ENCODE results near the gene LTBP2.

Gene LTBP2

DNA sequence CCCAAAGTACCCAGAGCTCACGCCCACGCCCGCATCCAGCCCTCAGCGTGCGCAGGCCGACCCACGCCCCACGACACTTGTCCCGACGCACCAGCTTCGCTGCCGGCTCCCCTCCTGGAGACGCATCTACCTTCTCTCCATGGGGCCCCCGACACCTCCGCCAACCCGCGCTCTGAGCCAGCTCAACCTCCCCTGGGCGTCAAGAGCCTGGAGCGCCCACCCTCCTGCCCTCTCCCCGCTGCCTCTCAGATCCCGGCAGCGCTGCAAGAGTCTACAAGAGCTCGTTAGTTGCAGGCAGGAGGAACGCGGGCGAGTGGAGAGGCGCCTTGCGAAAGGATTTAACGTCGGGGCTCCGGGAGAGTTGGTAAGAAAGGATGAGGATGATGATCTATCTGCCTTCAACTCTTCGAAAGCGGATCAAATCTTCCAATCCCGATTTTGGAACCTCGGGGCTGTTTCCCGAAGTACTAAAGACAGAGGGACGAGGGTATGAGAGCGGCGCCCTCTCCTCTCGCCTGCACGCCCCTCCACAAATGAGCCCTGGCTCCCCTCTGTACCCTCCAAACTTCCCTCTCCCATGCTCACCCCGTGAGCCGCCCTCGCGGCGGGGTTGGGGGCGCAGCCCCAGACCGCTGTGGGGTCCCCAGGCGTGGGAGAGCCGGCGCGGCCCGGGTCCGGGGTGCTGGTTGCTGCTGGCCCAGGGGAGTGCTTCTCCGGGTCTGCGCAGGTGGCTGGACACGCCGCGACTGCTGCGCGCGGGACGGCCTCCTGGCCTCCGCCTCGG, 979 bp downstream of the LTBP2 start:
- DNase-seq, result no peak

DNA sequence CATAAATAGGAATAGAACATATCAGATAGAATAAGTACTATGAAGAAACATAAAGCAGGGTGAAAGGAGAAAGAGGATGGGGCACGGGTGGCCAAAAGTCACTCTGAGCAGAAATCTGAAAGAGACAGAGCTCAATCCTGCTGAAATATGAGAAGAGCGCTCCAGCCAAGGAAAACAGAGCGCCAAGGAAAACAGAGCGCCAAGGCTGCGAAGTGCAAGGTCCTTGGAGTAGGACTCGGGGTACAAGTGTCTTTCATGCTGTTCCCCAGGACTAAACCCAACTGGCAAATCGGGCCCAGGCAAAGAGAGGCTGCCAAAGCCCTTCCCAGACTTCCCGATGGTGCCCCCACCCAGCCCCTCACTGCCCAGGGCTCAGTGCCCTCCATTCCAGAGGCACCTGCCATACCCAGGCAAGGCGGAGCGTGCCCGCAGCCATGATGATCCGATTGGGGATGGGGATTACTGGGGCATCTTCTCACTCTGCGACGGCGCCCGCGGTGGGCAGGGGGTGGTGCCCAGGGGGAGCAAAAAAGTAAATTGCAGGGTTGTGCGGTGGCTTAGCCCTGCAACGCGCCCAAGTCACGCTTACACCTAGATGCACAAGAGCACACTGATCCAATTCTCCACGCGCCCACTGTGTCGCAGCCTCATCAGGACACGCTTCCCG, 1.7 kb downstream of the LTBP2 start:
- no peak for DNase-seq

DNA sequence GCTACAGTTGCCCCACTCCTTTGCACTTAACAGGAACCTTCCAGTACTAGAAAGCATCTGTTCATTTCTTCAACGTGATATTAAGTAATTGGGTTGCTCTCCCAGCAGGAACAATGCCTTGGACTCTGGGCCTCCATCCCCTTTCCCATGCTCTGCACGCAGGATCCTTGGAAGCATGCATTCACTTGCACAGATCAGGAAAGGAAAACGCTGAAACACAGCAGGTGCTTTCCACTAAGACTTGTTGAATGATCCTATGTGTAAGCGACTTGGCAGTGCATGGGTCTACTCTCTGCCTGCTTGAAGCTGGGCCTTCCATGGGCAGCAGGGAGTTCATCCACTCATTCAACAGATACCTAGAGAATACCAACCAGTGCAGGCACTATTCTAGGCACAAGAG, 2.3 kb downstream of the LTBP2 start:
- DNase-seq, result no peak

DNA sequence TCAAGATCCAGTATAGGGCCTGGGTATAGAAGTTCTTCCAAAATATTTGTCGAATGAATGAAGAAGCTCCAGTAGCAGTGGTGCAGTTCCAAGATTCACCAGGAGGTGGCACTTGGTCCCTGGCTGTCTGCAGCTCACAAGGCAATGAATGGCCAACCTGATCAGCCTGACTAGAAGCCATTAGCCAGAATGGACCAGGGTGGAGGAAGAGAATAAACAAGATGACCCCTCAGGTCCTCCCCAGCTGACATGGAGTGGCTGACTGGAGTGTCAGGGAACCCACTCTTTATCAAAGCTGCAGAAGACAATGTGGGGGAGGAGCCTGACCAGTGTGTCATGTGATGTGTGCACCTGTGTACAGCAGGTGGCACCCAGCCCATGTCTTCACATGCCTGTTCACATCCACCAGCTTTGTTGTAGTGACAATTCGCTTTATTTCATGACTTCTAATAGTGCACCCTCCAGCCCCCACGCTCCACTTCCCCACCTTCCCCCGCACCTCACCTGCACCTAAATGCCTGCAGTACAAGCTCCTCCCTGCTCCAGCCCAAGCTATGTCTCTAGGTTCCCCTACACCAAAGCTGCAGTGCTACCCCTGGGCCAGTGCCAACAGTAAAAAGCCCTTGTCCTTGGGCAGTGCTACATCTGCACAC, 3.0 kb downstream of the LTBP2 start:
- DNase-seq, result peak; percentile 36 to 74

DNA sequence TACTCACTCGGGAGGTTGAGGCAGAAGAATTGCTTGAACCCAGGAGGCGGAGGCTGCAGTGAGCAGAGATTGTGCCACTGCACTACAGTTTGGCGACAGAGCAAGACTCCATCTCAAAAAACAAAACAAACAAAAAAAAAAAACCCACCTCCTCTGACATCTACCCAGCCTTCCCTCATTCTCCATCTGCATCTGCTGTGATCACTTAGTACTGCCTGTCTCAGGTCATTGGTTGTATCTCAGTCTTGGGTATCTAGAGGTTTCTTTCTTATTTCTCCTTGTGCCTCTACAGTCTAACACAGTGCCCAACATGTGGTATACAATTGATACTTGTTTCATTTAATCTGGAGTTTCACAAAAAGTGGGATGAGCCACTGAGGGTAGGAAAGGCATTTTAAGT, 5.3 kb downstream of the LTBP2 start:
- DNase-seq, result no peak

DNA sequence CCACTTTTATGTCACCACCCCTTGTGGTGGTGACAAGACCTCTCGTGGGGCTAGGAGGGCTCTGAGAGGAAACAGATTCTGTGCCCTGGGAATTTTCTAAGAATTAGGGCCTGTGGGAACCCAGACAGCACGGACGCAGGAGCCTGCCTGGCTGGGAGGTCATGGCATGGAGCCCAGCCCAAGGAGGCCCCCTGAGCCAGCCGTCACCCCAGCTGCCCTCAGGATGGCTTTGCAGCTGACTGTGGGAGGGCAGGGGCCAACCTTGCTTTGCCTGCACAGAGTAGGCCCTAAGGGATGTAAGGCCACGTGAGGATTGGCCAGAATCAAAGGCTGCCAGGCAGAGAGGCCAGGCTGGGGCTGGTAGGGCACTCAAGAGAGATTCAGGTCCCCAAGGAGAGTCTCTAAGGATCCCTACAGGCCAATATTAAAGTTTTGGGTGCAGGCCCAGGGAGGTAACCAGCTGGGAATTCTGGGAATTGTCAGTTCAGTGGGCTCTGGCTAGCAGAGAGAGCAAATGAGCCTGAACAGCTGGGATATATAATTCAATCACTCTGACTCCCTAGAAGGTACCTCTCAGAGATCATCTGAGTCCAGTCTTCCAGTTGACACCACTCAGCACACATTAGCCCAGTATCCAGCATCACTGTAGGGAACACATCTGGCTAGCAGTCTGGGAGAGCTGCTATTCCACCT, 6.4 kb downstream of the LTBP2 start:
- DNase-seq, result no peak

DNA sequence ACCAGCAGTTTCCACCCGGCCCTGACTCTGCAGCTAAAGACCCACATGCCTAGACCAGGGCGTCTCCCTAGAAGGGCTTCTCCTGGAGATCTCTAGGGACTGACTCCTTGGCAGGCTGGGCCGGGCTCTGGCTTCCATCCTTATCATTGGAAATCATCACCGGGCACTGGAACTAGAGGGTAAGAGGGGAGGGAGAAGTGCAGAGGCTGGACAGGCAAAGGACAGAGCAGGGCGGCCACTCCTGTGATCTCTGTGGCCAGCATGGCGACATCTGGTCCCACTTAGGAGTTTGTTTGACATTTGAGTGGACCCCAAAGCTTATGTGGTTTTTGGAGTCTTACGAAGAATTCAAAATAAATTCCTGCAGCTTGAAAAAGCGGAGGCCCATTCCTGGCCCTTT, 7.1 kb downstream of the LTBP2 start:
- no peak for DNase-seq

DNA sequence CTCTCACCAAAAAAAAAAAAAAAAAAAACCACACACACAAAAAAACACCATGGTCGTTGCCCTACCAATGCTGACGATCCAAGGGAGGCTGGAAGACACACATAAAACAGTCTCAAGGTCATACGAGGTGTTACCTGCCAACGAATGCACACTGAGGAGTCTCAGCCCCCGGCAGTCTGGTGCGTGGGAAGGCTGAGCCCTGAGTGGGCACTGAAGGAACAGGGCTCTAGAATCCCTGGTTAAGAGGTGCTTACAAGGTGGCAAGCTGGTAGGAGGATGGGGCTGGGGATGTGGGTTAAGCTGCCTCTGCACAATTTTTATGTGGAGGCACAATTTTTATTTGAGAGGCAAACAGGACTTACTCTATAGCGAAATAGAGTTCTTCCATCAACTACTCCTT, 7.9 kb downstream of the LTBP2 start:
- no peak for DNase-seq

DNA sequence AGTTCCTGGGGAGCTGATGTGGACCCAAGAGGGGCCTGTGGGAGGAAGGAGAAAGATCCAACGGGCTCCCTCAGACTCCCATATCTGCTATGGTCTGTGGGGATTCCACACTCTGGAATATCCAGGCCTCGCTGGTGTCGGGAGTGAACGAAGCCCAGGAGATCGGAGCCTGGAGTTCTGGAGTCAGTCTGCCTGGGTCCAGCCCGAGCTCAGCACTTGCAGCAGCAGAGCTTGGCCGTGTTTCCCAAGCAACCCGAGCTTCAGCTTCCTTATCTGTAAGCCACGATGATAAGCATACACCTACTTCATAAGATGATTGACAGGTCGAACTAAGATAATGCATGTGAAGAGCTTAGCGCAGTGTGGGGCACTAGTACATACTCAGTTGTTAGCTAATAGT, 10.1 kb downstream of the LTBP2 start:
- no peak for DNase-seq

DNA sequence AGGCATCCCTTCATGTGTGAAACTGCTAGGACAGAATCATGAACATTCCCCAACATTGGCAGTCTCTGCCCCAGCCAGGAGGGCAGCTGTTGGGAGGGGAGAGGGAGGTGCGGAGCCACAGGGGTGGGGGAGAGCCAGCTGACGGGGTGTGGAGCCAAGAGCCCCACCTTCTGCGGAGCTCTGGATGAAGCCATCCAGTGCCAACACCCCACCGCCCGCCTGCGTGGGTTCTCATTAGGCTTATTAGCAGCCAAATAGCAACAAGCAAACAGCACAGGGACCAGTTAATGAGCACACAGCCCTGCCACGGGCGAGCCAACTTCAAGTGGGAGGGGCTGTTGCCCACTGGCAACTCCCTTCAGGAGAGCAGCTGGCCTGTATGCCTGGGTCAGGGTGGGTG, 12.1 kb downstream of the LTBP2 start:
- DNase-seq, result no peak

DNA sequence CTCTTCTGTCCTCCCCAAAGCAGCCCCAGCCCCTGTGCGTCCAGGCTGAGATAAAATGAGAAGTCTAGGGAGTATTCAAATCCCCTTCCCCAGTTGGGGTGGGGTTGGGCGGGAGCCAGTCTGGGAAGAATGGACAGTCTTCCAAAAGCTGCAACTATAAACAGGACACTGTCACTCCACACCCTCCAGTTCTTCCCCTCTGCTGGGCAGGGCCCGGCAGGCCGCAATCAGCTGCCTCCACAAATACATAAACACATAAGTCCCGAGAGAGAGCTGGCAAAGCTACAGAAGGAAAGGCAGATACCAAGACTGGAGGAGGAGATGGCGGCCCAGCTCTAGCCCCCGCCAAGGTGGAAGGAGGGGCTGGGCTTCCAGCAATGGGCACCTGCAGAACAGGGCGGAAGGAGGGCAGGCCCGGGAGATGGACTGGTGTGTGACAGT, 12.7 kb downstream of the LTBP2 start:
- no peak for DNase-seq

DNA sequence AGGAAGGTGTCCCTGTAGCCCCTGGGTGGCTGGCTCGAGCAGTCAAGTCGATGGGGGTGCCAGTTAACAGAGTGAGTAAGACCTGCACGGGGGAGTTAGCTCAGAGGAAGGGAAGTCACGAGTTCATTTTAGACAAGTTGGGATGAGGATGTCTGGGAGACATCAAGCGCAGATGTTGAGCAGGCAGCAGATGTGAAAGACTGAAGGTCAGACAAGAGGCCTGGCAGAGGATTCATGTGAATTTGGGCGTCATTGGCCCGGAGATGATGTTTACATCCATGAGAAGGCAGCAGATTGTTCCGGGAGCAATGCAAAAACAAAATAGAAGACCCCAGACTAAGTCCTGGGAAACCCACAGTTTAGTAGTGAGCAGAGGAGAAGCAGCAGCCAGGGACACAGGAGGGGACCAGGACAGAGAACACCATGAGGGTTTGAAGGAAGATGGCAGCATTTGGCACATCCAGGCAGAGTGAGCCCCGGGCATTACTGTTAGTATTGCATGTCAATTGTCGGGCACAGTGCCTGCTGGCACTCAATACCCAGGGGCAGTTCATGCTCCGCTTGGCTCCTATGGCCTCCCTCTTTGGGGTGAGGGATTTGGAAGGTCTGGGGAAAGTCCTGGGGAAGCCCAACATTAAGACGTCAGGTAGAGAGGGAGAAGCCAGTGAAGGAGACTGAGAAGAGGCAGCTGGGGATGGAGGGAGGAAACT, 15.1 kb downstream of the LTBP2 start:
- no peak for DNase-seq

DNA sequence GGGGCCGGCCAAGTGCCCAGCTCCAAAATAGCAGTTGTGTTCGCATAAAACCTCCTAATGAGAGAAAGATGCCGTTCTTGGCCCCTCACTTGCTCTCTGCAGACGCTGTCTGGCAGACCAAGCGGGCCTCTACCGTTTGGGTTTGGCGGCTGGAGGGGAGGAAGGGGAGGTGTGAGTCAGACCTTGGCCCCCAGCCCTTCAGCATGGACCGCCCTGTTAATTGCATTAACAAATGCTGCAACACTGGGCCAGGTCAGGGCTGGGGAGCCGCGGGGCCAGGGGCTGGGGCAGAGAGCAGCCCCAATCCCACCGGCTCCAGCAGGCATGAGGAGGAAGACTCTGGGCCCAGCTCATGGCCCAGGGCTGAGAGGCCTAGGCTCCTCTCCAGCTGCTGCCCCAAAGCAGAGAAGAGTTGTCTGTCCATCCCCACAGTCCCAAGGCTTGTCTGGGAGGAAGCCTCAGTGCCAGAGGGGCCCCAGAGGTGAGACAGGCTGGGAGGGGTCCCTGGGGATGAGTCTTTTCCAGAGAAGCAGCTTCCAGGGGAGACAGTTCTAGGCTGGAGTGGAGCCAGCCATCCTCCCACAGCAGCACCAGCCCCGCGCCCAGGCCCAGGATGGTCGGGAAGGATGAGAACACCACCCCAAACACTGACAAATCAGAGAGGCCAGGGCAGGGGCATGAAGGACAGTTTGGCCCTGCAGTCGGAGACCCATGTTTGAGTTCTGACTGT, 16.9 kb downstream of the LTBP2 start:
- DNase-seq, result no peak

DNA sequence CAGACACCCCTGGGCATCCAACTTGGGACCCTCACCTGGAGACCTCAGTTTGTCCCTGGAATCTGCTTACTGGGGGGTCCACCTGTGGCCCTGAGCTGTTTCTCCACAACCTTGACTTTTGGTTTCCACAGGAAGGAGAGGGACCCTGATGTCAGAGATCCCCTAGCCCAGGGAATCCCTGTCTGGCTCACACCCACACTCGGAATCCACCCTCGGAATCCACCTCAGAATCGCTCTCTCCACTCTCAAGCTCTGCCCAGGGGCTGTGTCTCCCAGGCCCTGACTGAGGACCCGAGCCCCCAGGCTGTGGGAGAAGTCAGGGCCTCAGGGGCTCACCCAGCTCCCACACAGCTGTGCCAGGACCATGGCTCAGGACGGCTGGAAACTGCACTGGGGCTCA, 17.4 kb downstream of the LTBP2 start:
- DNase-seq, result no peak

DNA sequence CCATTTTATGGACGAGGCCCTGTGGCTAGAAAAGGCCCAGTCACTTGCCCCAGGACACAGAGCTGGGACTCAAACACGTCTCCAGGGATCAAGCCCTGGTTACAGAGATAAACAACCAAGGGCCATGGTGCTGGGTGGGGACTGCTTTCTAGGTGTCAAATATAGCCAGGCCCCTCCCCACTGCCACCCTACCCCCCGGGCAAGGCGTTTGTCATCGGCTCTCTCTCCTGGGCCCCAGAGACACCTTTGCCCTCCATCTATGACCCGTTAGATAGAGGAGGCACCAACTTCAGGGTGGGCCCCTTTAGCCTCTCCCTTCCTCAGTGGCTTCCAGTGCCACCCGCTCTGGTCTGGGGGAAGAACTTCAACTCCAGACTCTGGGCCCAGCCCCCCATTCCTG, 18.0 kb downstream of the LTBP2 start:
- no peak for DNase-seq

DNA sequence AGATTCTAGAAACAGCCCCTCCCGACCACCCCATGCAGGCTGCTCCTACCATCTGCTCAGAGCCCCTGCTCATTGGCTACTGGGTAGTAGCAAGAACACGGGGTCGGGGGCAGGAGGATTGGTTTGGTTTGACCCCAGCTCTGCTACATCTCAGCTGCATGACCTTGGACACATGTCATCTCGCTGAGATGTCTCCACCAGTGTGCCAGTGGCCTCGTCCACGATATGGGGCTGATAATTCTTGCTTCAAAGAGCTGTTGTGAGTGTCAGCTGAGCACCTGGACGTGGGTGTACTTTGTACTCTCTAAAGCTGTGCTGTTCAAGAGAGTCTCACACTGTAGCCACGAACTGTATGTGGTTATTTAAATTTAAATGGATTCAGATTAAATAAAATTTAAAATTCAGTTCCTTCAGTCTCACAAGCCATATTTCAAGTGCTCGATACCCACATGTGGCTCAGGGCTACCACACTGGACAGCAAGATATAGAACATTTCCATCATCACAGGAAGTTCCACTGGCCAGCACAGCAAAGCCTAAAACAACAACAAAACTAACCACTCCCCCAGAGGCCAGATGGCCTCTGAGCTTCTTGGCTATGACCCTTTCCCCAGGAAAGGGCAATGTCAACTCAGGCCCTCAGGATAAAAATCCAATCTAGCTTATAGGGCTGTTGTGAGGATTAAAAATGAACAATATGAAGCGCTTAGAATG, 18.6 kb downstream of the LTBP2 start:
- DNase-seq, result no peak

DNA sequence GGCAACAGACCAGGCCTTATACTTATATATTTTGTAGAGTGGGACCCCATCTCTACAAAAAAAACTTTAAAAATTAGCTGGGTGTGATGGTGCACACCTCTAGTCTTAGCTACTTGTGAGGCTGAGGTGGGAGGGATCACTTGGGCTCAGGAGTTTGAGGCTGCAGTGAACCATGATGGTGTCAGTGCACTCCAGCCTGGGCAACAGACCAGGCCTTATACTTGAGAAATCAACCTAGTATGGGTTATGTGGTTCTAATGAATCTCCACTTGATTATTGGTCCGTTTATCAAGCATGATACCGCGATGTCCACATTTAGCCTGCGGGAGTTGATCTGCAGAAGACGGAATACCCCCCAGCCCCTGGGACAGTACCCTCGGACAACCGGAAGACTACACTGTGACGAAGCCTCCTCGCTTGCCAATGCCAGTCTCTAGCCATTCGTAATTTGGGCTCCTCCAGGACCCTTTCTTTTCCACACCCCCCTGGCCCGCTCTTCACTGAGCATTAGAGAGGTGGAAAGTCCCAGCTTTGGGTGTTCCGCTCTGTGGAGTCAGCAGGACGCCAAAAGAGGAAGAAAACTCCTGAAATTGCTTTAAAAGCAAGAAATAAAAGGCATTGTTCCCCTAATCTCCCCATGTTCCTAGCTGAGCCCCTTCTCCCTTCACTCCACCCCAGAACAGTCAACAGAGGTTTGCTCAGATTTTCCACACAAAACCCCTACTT, 19.4 kb downstream of the LTBP2 start:
- DNase-seq, result no peak

DNA sequence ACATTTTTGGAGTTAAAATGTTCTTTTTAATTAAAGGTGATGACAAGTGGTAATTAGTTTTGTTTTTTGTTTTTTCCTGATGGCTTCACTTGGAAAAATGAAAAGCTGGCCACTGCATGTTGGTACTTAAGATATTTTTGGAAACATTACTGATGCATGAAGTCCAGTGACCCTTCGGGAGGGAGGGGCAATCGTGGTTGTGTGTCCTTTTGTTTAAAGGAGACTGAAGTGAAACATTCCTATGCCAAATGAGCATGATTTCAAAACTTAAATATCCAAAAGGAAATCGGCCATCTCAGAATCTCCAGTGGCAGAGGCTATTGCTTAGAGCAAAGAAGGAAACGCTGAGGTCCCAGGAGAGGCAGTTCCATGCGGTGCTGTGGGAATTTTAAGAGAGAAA, 20.1 kb downstream of the LTBP2 start:
- no peak for DNase-seq

DNA sequence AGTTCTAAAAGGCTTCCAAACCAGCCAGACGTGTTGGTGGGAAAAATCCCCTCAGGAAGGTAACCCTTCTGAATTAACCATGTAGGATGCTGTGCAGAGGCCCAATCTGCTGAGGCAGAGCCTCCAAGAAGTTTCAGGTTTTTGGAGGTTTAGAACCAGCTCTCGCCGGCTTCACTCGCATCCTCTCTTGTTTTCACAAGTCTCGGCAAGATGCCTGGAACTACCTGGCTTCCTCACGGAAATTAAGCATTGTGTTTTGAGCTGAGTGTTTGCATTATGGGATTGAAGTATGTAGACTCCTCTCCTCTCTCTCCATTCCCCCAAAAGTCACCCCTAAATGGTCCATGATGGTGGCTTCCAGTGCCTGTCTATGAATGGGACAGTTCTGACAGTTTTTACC, 20.6 kb downstream of the LTBP2 start:
- DNase-seq, result no peak

DNA sequence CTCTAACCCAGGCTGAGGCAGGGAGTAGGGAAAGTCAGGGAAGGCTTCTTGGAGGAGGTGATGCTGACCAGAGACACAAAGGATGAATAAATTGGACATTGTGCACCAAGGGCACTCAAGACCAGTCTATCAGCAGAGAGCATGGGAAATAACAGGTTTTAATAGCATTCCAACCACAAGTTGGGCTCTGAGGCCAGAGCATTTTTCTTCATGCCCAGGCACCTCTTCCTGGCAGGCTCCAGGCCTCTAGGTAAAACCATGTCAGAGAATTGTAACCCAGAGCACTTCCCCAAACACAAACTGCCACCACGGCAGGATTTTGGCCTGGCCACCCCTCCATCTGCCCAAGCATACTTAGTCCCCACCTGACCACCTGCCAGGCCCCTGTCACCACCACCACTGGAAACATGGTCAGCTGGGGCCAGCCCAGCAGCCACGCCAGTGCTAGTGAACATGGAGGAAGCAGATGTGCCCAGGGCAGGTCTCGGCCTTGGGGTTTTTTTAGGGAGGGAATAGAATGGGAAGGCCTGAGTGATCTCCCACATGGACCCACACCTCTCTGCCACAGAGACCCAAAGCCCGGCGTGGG, 22.7 kb downstream of the LTBP2 start:
- DNase-seq, result no peak

DNA sequence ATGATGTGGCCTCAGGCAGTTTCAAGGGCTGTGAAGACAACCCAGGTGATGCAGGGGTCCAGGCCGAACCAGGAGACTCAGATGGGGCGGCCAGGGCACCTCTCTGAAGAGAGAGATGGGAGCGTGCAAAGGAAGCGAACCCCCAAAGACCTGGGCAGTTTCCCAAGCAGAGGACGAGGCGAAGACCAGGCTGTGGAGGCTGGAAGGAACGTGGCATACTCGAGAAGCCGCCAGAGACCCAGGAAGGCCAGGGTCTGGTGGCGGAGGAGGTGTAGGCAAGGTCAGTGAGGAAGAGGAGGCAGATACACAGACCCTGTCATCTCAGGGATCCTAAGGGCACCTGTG, 24.7 kb downstream of the LTBP2 start:
- no peak for DNase-seq
